Endodermal cell (in vitro differentiated cells): ENCODE measurements around the gene CARM1. TPM values are rescaled to one million over a fixed set of nuclear protein-coding genes. Genes with fewer than 3 reads are reported as not detected.

Source experiments
- DNase-seq: peaks from one replicate; pipeline ENCODE4 v3.0.0-alpha.2; 2017
- H3K27ac ChIP-seq: 2 replicates; pipeline ENCODE4 v1.5.1; 2013; ENCODE audit warnings: mild to moderate bottlenecking, low read depth, low read length, moderate library complexity
- H3K27me3 ChIP-seq: 2 replicates; pipeline ENCODE4 v1.6.1; 2013; ENCODE audit warnings: mild to moderate bottlenecking, low read length, moderate library complexity; ENCODE audit not compliant: insufficient read depth, control insufficient read depth, poor library complexity, severe bottlenecking
- H3K36me3 ChIP-seq: 2 replicates; pipeline ENCODE4 v1.7.0; 2013; ENCODE audit warnings: mild to moderate bottlenecking, low read length, moderate library complexity; ENCODE audit not compliant: control insufficient read depth, insufficient read depth
- H3K4me1 ChIP-seq: one replicate; pipeline ENCODE4 v1.7.0; 2013; ENCODE audit warnings: low read length; ENCODE audit not compliant: control insufficient read depth, insufficient read depth
- H3K4me3 ChIP-seq: 2 replicates; pipeline ENCODE4 v1.5.1; 2013; ENCODE audit warnings: mild to moderate bottlenecking, low read length, moderate library complexity
- H3K9ac ChIP-seq: 2 replicates; pipeline ENCODE4 v1.6.1; 2013; ENCODE audit warnings: mild to moderate bottlenecking, low read length, moderate library complexity; ENCODE audit not compliant: poor library complexity, severe bottlenecking; ENCODE audit errors: extremely low read depth
- H3K9me3 ChIP-seq: 2 replicates; pipeline ENCODE4 v1.6.1; 2013; ENCODE audit warnings: mild to moderate bottlenecking, low read length, moderate library complexity; ENCODE audit not compliant: control insufficient read depth
- H3K27ac Mint-ChIP-seq: 2 replicates; pipeline ENCODE4 v1.8.0; 2020; ENCODE audit warnings: mixed read lengths
- H3K27me3 Mint-ChIP-seq: 2 replicates; pipeline ENCODE4 v1.8.0; 2021; ENCODE audit warnings: mild to moderate bottlenecking, mixed read lengths; ENCODE audit not compliant: insufficient read depth
- H3K36me3 Mint-ChIP-seq: 2 replicates; pipeline ENCODE4 v1.8.0; 2020; ENCODE audit warnings: low read depth, mixed read lengths
- H3K4me1 Mint-ChIP-seq: 2 replicates; pipeline ENCODE4 v1.8.0; 2020; ENCODE audit warnings: mixed read lengths
- H3K4me3 Mint-ChIP-seq: 2 replicates; pipeline ENCODE4 v1.8.0; 2020; ENCODE audit warnings: mild to moderate bottlenecking, moderate library complexity, mixed read lengths
- H3K9me3 Mint-ChIP-seq: 2 replicates; pipeline ENCODE4 v1.8.0; 2020; ENCODE audit warnings: mild to moderate bottlenecking, mixed read lengths
- WGBS, 2 experiments: methylation state at CpG; one replicate each; pipeline versions ENCODE4 v1.1.5 to v1.1.7; 2013; ENCODE audit warnings: missing lambda C conversion rate in 2 of 2, mixed read lengths in 1 of 2; ENCODE audit not compliant: insufficient coverage in 1 of 2, insufficient read length in 1 of 2; 5-methylcytosine and 5-hydroxymethylcytosine counted together
- microRNA-seq: library from miRNA; unstranded; fragments of <30 nt; microRNA quantifications from one replicate; pipeline ENCODE4 v1.2.0, GENCODE V29; 2020; ENCODE audit warnings: borderline microRNAs expressed
- total RNA-seq, 2 donors: library from RNA; stranded (reverse); fragmentation: NEBNext Ultra II Directional in 1 of 2; extraction: Animal tissue kit (Norgen Biotek cat#: 25700) in 1 of 2; gene quantifications; 2 replicates in 1 of 2; 3 replicates in 1 of 2; pipeline ENCODE4 v1.2.1, GENCODE V29; 2021
- TF ChIP-seq, protein P1 (sequence below): fragments of 200-600 bp; sonication (generic); conservative IDR thresholded peaks from 2 replicates; pipeline ENCODE4 v1.5.0; 2021; ENCODE audit warnings: antibody characterized with exemption, mild to moderate bottlenecking

Gene CARM1
- total RNA-seq, 2 donors from 2014 or later: 80.6 to 86.6 TPM

DNA sequence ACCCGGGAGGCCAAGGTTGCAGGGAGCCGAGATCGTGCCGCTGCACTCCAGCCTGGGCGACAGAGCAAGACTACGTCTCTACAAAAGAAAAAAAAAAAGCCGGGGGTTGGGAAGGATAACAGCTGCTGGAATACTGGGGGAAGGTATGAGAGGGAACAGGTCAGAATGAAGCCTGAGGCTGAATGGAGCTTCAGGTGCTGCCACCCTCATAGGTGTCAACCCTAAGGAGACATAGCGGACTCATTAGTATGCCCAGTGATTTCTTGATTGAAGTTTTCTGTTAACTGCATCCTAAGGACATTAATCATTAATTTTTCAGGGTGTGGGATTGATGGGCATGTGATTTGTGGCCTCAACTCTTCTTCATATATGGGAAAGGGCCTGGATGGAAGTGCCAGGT lies 95.5 kb downstream of the CARM1 start:
- no peaks in the 10 kb centered on the region for H3K9me3 ChIP-seq
- Mint-ChIP-seq H3K4me3 (no peak overlapping the region), H3K4me1 (peaks cover 21% of the 10 kb centered on the region), H3K36me3 (peaks cover 22% of the 10 kb centered on the region), H3K27me3 (no peaks in the 10 kb centered on the region), H3K27ac (peak overlapping the region; percentile 76), H3K9me3 (no peaks in the 10 kb centered on the region)
- TF ChIP-seq, protein P1, sequence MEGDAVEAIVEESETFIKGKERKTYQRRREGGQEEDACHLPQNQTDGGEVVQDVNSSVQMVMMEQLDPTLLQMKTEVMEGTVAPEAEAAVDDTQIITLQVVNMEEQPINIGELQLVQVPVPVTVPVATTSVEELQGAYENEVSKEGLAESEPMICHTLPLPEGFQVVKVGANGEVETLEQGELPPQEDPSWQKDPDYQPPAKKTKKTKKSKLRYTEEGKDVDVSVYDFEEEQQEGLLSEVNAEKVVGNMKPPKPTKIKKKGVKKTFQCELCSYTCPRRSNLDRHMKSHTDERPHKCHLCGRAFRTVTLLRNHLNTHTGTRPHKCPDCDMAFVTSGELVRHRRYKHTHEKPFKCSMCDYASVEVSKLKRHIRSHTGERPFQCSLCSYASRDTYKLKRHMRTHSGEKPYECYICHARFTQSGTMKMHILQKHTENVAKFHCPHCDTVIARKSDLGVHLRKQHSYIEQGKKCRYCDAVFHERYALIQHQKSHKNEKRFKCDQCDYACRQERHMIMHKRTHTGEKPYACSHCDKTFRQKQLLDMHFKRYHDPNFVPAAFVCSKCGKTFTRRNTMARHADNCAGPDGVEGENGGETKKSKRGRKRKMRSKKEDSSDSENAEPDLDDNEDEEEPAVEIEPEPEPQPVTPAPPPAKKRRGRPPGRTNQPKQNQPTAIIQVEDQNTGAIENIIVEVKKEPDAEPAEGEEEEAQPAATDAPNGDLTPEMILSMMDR: no peak
- H3K4me1 ChIP-seq: no peaks in the 10 kb centered on the region
- no peak overlapping the region for H3K4me3 ChIP-seq
- no peak for DNase-seq
- peaks cover 14% of the 10 kb centered on the region for H3K36me3 ChIP-seq
- no peak overlapping the region for H3K9ac ChIP-seq
- H3K27me3 ChIP-seq: no peaks in the 10 kb centered on the region
- H3K27ac ChIP-seq: no peak overlapping the region
- 93 to 95% methylated on average over 7 to 8 of the region's 8 CpGs for WGBS, 2 experiments

DNA sequence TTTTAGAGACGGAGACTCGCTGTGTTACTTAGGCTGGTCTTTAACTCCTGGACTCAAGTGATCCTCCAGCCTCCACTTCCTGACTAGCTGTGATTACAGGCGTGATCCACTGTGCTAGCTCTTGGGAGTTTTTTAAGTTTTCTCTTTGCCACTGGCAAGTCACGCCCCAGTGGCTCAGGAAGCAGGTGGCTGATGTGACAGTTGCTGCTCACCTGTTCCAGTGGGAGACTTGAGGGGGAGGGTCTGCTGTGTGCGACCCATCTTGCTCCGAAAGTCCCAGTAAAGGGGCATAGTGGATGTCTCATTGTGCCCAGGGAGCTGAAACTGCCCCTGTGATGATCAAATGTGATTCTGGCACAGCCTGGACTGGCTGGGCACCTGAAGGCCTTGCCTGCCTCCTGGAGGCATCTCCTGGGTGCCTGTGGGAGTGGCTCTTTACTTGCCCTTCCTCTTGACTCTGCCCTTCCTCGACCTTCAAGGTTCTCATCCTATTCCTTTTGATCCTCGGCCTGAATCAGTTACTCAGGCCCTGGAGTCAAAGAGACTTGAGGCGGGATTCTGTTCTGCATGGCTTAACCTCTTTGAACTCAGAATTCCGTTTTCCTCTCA lies 97.3 kb downstream of the CARM1 start:
- Histone ChIP-seq H3K9me3 (no peaks in the 10 kb centered on the region), H3K4me3 (no peak overlapping the region), H3K36me3 (peaks cover 14% of the 10 kb centered on the region), H3K9ac (no peak overlapping the region), H3K4me1 (no peaks in the 10 kb centered on the region), H3K27ac (peak overlapping the region; percentile 36), H3K27me3 (no peaks in the 10 kb centered on the region)
- H3K9me3 Mint-ChIP-seq: no peaks in the 10 kb centered on the region
- TF ChIP-seq, protein P1: no peak
- DNase-seq: no peak
- H3K27me3 Mint-ChIP-seq: no peaks in the 10 kb centered on the region
- peaks cover 26% of the 10 kb centered on the region for H3K36me3 Mint-ChIP-seq
- 91 to 93% methylated on average over 8 to 10 of the region's 10 CpGs for WGBS, 2 experiments
- H3K4me1 Mint-ChIP-seq: peaks cover 14% of the 10 kb centered on the region
- H3K4me3 Mint-ChIP-seq: no peak overlapping the region
- peak overlapping the region; percentile 40 for H3K27ac Mint-ChIP-seq

DNA sequence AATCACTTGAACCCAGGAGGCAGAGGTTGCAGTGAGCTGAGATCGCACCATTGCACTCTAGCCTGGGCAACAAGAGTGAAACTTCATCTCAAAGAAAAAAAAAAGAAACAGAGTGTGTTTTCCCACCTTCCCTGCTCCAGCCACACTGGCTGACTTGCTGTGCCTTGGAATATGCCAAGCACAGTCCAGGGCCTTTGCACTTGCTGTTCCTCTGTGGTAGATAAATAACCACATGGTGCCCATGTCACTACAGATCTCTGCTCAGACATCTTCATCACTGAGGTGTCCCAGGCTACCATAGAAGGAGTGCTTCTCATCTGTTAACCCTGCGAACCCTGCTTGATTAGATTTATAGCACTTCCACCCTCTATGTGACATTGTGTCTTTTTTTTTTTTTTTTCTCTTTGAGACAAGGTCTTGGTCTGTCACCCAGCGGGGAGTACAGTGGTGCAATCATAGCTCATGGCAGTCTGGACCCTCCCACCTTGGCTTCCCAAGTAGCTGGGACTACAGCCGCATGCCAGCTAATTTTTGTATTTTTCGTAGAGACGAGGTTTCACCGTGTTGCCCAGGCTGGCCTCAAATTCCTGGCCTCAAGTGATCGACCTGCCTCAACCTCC lies 99.9 kb downstream of the CARM1 start:
- TF ChIP-seq, protein P1: no peak
- no peak overlapping the region for H3K27ac ChIP-seq
- no peak for DNase-seq
- Mint-ChIP-seq H3K27ac (peak overlapping the region; percentile 19), H3K27me3 (no peaks in the 10 kb centered on the region), H3K9me3 (no peaks in the 10 kb centered on the region), H3K36me3 (peaks cover 29% of the 10 kb centered on the region), H3K4me3 (no peak overlapping the region), H3K4me1 (peaks cover 18% of the 10 kb centered on the region)
- WGBS, 2 experiments: 85 to 94% methylated on average over 3 to 8 of the region's 8 CpGs
- H3K27me3 ChIP-seq: no peaks in the 10 kb centered on the region
- H3K4me1 ChIP-seq: no peaks in the 10 kb centered on the region
- H3K4me3 ChIP-seq: no peak overlapping the region
- no peak overlapping the region for H3K9ac ChIP-seq
- peaks cover 10% of the 10 kb centered on the region for H3K36me3 ChIP-seq
- no peaks in the 10 kb centered on the region for H3K9me3 ChIP-seq

Small RNA genes lying within 50 kb of the gene (microRNA-seq; reads per million reads assigned to microRNA genes)
- not detected for gene MIR6793

Other genes with a start within 250 kb of the CARM1 start
- 100 to 1,000 TPM; 106 to 240 TPM for gene SLC44A2, start 246.0 kb upstream of the CARM1 start, total RNA-seq
- 100 to 1,000 TPM; 625 to 629 TPM for gene ILF3, start 217.2 kb upstream of the CARM1 start, total RNA-seq
- 10 to 100 TPM; 36.8 to 40.0 TPM for gene QTRT1, start 170.1 kb upstream of the CARM1 start, total RNA-seq
- gene DNM2, start 153.5 kb upstream of the CARM1 start, total RNA-seq: 100 to 1,000 TPM; 118 to 136 TPM
- gene TMED1, start 35.3 kb upstream of the CARM1 start, total RNA-seq: 10 to 100 TPM; 19.7 to 34.5 TPM
- under 1 TPM in 1 of 2 donors, not detected in 1; 0.24 TPM for gene C19orf38, start 23.1 kb upstream of the CARM1 start, total RNA-seq
- gene YIPF2, start 57.1 kb downstream of the CARM1 start, total RNA-seq: 10 to 100 TPM; 55.6 to 62.6 TPM
- gene TIMM29, start 57.3 kb downstream of the CARM1 start, total RNA-seq: 10 to 100 TPM; 20.0 to 26.8 TPM
- gene SMARCA4, start 89.5 kb downstream of the CARM1 start, total RNA-seq: 100 to 1,000 TPM; 290 to 292 TPM
- gene LDLR, start 217.9 kb downstream of the CARM1 start, total RNA-seq: 100 to 1,000 TPM in 1 of 2 donors, 10 to 100 TPM in 1; 61.0 to 101 TPM